ENCODE measurements around the gene DCPS.
A peak's percentile ranks its signal among the peaks of the same experiment; 100 is the strongest.
"Not testable (repeated sequence)": the region's sequence is repeated elsewhere in the genome, so short reads cannot be mapped to it uniquely, and the experiment has no call there.

DCPS gene

GRCh38 chr11:126290887-126291286, 13.0 kb upstream of the DCPS start:
- Histone ChIP-seq H3K9ac (ENCODE audit: low read depth, low read length) (no peak overlapping the region), H3K27me3 (ENCODE audit: control insufficient read depth, insufficient read depth, low read length) (no peaks in the 10 kb centered on the region), H3K9me3 (ENCODE audit: control insufficient read depth, insufficient read depth, low read length) (no peaks in the 10 kb centered on the region), H3K4me1 (ENCODE audit: control insufficient read depth, insufficient read depth, low read length) (no peaks in the 10 kb centered on the region), H3K4me3 (ENCODE audit: low read depth, low read length) (no peak overlapping the region), H3K36me3 (ENCODE audit: control insufficient read depth, insufficient read depth, low read length) (no peaks in the 10 kb centered on the region)

GRCh38 chr11:126293726-126294125, 10.1 kb upstream of the DCPS start:
- Histone ChIP-seq H3K36me3 (ENCODE audit: control insufficient read depth, insufficient read depth, low read length) (no peaks in the 10 kb centered on the region), H3K27me3 (ENCODE audit: control insufficient read depth, insufficient read depth, low read length) (no peaks in the 10 kb centered on the region), H3K9me3 (ENCODE audit: control insufficient read depth, insufficient read depth, low read length) (no peaks in the 10 kb centered on the region), H3K9ac (ENCODE audit: low read depth, low read length) (no peak overlapping the region), H3K4me3 (ENCODE audit: low read depth, low read length) (no peak overlapping the region), H3K4me1 (ENCODE audit: control insufficient read depth, insufficient read depth, low read length) (no peaks in the 10 kb centered on the region)

- Histone ChIP-seq H3K27me3 (ENCODE audit: control insufficient read depth, insufficient read depth, low read length) (no peaks in the 10 kb centered on the region), H3K4me3 (ENCODE audit: low read depth, low read length) (no peak overlapping the region), H3K9me3 (ENCODE audit: control insufficient read depth, insufficient read depth, low read length) (no peaks in the 10 kb centered on the region), H3K4me1 (ENCODE audit: control insufficient read depth, insufficient read depth, low read length) (no peaks in the 10 kb centered on the region), H3K9ac (ENCODE audit: low read depth, low read length) (no peak overlapping the region), H3K36me3 (ENCODE audit: control insufficient read depth, insufficient read depth, low read length) (no peaks in the 10 kb centered on the region)
These were observed 6.9 kb upstream of the DCPS start for GRCh38 chr11:126297004-126297403.

GRCh38 chr11:126304457-126305075, 706 bp downstream of the DCPS start:
- Histone ChIP-seq H3K9me3 (ENCODE audit: control insufficient read depth, insufficient read depth, low read length) (no peaks in the 10 kb centered on the region), H3K4me1 (ENCODE audit: control insufficient read depth, insufficient read depth, low read length) (no peaks in the 10 kb centered on the region), H3K9ac (ENCODE audit: low read depth, low read length) (peak overlapping the region; percentile 84), H3K4me3 (ENCODE audit: low read depth, low read length) (peak overlapping the region; percentile 97), H3K36me3 (ENCODE audit: control insufficient read depth, insufficient read depth, low read length) (no peaks in the 10 kb centered on the region), H3K27me3 (ENCODE audit: control insufficient read depth, insufficient read depth, low read length) (no peaks in the 10 kb centered on the region)

GRCh38 chr11:126305699-126306098, 1.8 kb downstream of the DCPS start:
- Histone ChIP-seq H3K4me1 (ENCODE audit: control insufficient read depth, insufficient read depth, low read length) (no peaks in the 10 kb centered on the region), H3K36me3 (ENCODE audit: control insufficient read depth, insufficient read depth, low read length) (no peaks in the 10 kb centered on the region), H3K9ac (ENCODE audit: low read depth, low read length) (no peak overlapping the region), H3K9me3 (ENCODE audit: control insufficient read depth, insufficient read depth, low read length) (no peaks in the 10 kb centered on the region), H3K4me3 (ENCODE audit: low read depth, low read length) (no peak overlapping the region), H3K27me3 (ENCODE audit: control insufficient read depth, insufficient read depth, low read length) (no peaks in the 10 kb centered on the region)

GRCh38 chr11:126307706-126308105, 3.8 kb downstream of the DCPS start:
- Histone ChIP-seq H3K4me3 (ENCODE audit: low read depth, low read length) (no peak overlapping the region), H3K27me3 (ENCODE audit: control insufficient read depth, insufficient read depth, low read length) (no peaks in the 10 kb centered on the region), H3K9ac (ENCODE audit: low read depth, low read length) (no peak overlapping the region)

GRCh38 chr11:126308271-126308671, 4.4 kb downstream of the DCPS start:
- H3K9me3 ChIP-seq (ENCODE audit: control insufficient read depth, insufficient read depth, low read length) = no peaks in the 10 kb centered on the region
- no peaks in the 10 kb centered on the region for H3K4me1 ChIP-seq (ENCODE audit: control insufficient read depth, insufficient read depth, low read length)
- no peak overlapping the region for H3K4me3 ChIP-seq (ENCODE audit: low read depth, low read length)
- H3K36me3 ChIP-seq (ENCODE audit: control insufficient read depth, insufficient read depth, low read length) = peaks cover 5% of the 10 kb centered on the region
- no peak overlapping the region for H3K9ac ChIP-seq (ENCODE audit: low read depth, low read length)
- no peaks in the 10 kb centered on the region for H3K27me3 ChIP-seq (ENCODE audit: control insufficient read depth, insufficient read depth, low read length)

More at GRCh38 chr11:126307706-126308105, 3.8 kb downstream of the DCPS start:
- peaks cover 5% of the 10 kb centered on the region for H3K36me3 ChIP-seq (ENCODE audit: control insufficient read depth, insufficient read depth, low read length)
- no peaks in the 10 kb centered on the region for H3K4me1 ChIP-seq (ENCODE audit: control insufficient read depth, insufficient read depth, low read length)
- H3K9me3 ChIP-seq (ENCODE audit: control insufficient read depth, insufficient read depth, low read length) = no peaks in the 10 kb centered on the region

GRCh38 chr11:126308771-126309170, 4.9 kb downstream of the DCPS start:
- not testable (repeated sequence) for H3K36me3 ChIP-seq (ENCODE audit: control insufficient read depth, insufficient read depth, low read length); H3K9me3 ChIP-seq (ENCODE audit: control insufficient read depth, insufficient read depth, low read length); H3K9ac ChIP-seq (ENCODE audit: low read depth, low read length); H3K27me3 ChIP-seq (ENCODE audit: control insufficient read depth, insufficient read depth, low read length); H3K4me1 ChIP-seq (ENCODE audit: control insufficient read depth, insufficient read depth, low read length); H3K4me3 ChIP-seq (ENCODE audit: low read depth, low read length)

- no peak overlapping the region for H3K4me3 ChIP-seq (ENCODE audit: low read depth, low read length)
These were observed 6.5 kb downstream of the DCPS start for GRCh38 chr11:126310200-126310991.

GRCh38 chr11:126310992-126311310, 7.1 kb downstream of the DCPS start:
- Histone ChIP-seq H3K4me3 (ENCODE audit: low read depth, low read length) (no peak overlapping the region), H3K36me3 (ENCODE audit: control insufficient read depth, insufficient read depth, low read length) (peaks cover 5% of the 10 kb centered on the region), H3K27me3 (ENCODE audit: control insufficient read depth, insufficient read depth, low read length) (no peaks in the 10 kb centered on the region), H3K9me3 (ENCODE audit: control insufficient read depth, insufficient read depth, low read length) (no peaks in the 10 kb centered on the region), H3K4me1 (ENCODE audit: control insufficient read depth, insufficient read depth, low read length) (no peaks in the 10 kb centered on the region), H3K9ac (ENCODE audit: low read depth, low read length) (no peak overlapping the region)

More at GRCh38 chr11:126310200-126310991, 6.5 kb downstream of the DCPS start:
- Histone ChIP-seq H3K27me3 (ENCODE audit: control insufficient read depth, insufficient read depth, low read length) (no peaks in the 10 kb centered on the region), H3K4me1 (ENCODE audit: control insufficient read depth, insufficient read depth, low read length) (no peaks in the 10 kb centered on the region), H3K36me3 (ENCODE audit: control insufficient read depth, insufficient read depth, low read length) (peaks cover 5% of the 10 kb centered on the region), H3K9ac (ENCODE audit: low read depth, low read length) (no peak overlapping the region), H3K9me3 (ENCODE audit: control insufficient read depth, insufficient read depth, low read length) (no peaks in the 10 kb centered on the region)

GRCh38 chr11:126311401-126312291, 7.8 kb downstream of the DCPS start:
- H3K4me1 ChIP-seq (ENCODE audit: control insufficient read depth, insufficient read depth, low read length) = no peaks in the 10 kb centered on the region
- H3K36me3 ChIP-seq (ENCODE audit: control insufficient read depth, insufficient read depth, low read length) = peaks cover 5% of the 10 kb centered on the region
- no peak overlapping the region for H3K9ac ChIP-seq (ENCODE audit: low read depth, low read length)
- H3K4me3 ChIP-seq (ENCODE audit: low read depth, low read length) = no peak overlapping the region
- no peaks in the 10 kb centered on the region for H3K27me3 ChIP-seq (ENCODE audit: control insufficient read depth, insufficient read depth, low read length)
- H3K9me3 ChIP-seq (ENCODE audit: control insufficient read depth, insufficient read depth, low read length) = no peaks in the 10 kb centered on the region

Measured in iPS-15b (cell line).